Activated T-helper 1 cell treated with anti-CD3 and anti-CD28 coated beads, Interleukin-12 subunit alpha, Interleukin-12 subunit beta, Interleukin-2, Interleukin-4 antibody, amounts not matched to agents 30 ng/mL and 10 ng/mL and 1 ng/mL, durations not matched to agents 14 hours and 24 hours and 36 hours (primary cell): ENCODE results near the gene ACTL6B. TPM values are rescaled to one million over a fixed set of nuclear protein-coding genes. Genes with fewer than 3 reads are reported as not detected.
A peak's percentile ranks its signal among the peaks of the same experiment; 100 is the strongest.

Experiments used
- DNase-seq: peaks from one replicate; pipeline ENCODE4 v3.0.0; 2021; ENCODE audit warnings: low spot score
- H3K27ac Mint-ChIP-seq: one replicate; pipeline ENCODE4 v1.8.0; 2021; ENCODE audit warnings: mild to moderate bottlenecking, mixed read lengths
- H3K27me3 Mint-ChIP-seq: one replicate; pipeline ENCODE4 v1.8.0; 2022; ENCODE audit warnings: mild to moderate bottlenecking, moderate library complexity, mixed read lengths; ENCODE audit not compliant: insufficient read depth
- H3K36me3 Mint-ChIP-seq: one replicate; pipeline ENCODE4 v1.8.0; 2021; ENCODE audit warnings: low read depth, mixed read lengths
- H3K4me1 Mint-ChIP-seq: one replicate; pipeline ENCODE4 v1.8.0; 2021; ENCODE audit warnings: low read depth, mixed read lengths
- H3K4me3 Mint-ChIP-seq: one replicate; pipeline ENCODE4 v1.8.0; 2021; ENCODE audit warnings: mild to moderate bottlenecking, moderate library complexity, mixed read lengths
- H3K9me3 Mint-ChIP-seq: one replicate; pipeline ENCODE4 v1.8.0; 2021; ENCODE audit warnings: mixed read lengths
- intact Hi-C: fragments of 100-400 bp; cut with micrococcal nuclease; formaldehyde crosslinking; loops from one replicate; pipeline ENCODE4 v1.15.1; 2024
- total RNA-seq: library from RNA; stranded (reverse); gene quantifications from 2 replicates; pipeline ENCODE4 v1.2.3, GENCODE V29; 2022

The ACTL6B gene
- total RNA-seq, 1 donor from 2014 or later: not detected

DNA sequence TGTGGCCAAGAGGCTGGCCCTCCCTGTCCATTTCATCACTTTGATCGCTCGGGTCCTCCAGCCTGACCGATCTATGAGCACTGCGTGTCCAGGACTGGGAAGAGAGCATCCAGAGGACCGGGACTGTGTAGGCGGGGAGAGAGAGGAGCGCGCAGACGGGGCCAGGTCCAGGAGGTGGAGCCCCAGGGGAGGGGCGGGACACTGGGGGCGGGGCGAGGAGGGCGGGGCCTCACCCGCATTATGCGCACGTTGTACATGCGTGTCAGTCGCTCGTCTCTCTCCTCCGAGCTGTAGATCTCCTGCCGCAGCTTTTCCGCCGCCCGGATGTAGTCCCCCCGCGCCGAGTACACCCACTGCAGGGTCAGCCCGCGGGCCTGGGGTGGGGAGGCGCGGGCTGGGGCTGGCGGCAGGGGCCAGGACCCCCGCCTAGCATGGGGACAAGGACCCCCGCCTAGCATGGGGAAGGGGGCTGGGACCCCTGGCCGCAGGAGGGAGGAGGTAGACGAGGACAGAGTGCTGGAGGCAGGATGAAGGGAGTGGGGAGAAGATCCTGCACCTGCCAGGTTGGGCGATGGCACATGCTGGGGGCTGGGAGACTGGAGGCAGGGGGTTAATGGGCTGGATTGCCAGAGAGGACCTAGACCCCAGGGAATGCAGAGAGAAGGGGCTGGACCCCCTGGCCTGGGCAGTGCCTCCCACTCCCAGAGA lies 29.6 kb downstream of the ACTL6B start:
- DNase-seq: peak; percentile 79
- H3K36me3 Mint-ChIP-seq: peaks cover 11% of the 10 kb centered on the region
- H3K9me3 Mint-ChIP-seq: no peaks in the 10 kb centered on the region
- peak overlapping the region; percentile 71 for H3K4me3 Mint-ChIP-seq
- peak overlapping the region; percentile 63 for H3K27ac Mint-ChIP-seq
- H3K27me3 Mint-ChIP-seq: no peaks in the 10 kb centered on the region
- peaks cover 45% of the 10 kb centered on the region for H3K4me1 Mint-ChIP-seq
- intact Hi-C loops: loop anchor here (1.0 to 2.0 kb wide), 6 partner anchors 14 to 81 kb away; partner anchors contain the start of genes FBXO24, GNB2, LRCH4 and MOSPD3

DNA sequence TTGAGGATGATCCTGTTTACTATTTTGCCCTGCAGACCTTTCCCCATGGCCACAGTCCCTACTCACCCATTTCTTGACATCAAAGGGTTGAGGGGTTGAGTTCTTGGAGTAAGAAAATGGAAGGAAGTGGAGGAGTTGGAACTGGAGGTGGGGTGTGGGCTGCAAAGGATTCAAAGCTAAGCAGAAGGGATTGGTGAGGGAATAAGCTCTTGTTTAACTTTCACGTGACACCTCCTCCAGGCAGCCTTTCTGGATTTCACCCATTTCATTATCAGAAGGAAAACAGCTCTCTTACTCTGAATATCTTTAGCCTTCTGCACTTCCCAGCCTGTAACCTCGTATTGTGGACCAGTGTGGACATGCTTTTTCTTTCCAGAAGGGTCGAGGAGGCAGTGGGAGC lies 30.2 kb downstream of the ACTL6B start:
- H3K4me1 Mint-ChIP-seq: peaks cover 45% of the 10 kb centered on the region
- intact Hi-C loops: loop anchor here (1.0 to 2.0 kb wide), 6 partner anchors 14 to 81 kb away; partner anchors contain the start of genes FBXO24, GNB2, LRCH4 and MOSPD3
- H3K4me3 Mint-ChIP-seq: peak overlapping the region; percentile 71
- H3K9me3 Mint-ChIP-seq: no peaks in the 10 kb centered on the region
- H3K36me3 Mint-ChIP-seq: peaks cover 13% of the 10 kb centered on the region
- no peak for DNase-seq
- peak overlapping the region; percentile 72 for H3K27ac Mint-ChIP-seq
- H3K27me3 Mint-ChIP-seq: no peaks in the 10 kb centered on the region

DNA sequence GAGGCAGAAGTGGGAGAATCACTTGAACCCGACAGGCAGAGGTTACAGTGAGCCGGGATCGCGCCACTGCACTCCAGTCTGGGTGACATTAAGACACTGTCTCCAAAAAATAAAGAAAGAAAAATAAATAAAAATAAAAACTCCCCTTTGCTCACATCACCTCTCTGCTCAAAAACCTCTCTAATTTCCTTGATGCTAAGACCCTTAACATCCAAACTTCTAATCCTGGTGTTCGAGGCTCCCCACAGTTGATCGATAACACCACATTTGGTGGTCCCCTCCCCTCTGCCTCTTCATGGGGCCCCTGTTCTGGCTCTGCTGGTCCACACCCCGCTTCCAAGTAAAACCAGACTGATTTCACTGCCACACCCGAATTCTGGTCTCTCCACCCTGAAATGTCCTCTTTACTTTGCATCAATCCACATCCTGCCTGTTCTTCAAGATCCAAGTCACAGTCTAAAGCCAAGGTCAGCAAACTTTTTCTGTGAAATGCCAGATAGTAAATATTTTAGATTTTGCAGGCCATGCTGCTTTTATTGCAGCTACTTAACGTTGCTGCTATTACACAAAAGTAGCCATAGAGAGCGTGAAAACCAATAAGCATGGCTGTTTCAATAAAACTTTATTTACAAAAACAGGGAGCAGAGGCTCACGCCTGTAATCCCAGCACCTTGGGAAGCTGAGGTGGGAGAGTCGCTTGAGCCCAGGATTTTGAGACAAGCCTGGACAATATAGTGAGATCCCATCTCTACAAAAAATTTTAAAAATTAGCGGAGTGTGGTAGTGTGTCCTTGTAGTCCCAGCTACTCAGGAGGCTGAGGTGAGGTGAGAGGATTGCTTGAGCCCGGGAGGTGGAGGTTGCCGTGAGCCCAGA lies 32.1 kb downstream of the ACTL6B start:
- peak overlapping the region; percentile 2 for H3K4me3 Mint-ChIP-seq
- no peaks in the 10 kb centered on the region for H3K27me3 Mint-ChIP-seq
- peaks cover 35% of the 10 kb centered on the region for H3K4me1 Mint-ChIP-seq
- H3K9me3 Mint-ChIP-seq: no peaks in the 10 kb centered on the region
- intact Hi-C loops: no loop called here
- H3K36me3 Mint-ChIP-seq: peaks cover 14% of the 10 kb centered on the region
- H3K27ac Mint-ChIP-seq: peak overlapping the region; percentile 48
- DNase-seq: no peak

DNA sequence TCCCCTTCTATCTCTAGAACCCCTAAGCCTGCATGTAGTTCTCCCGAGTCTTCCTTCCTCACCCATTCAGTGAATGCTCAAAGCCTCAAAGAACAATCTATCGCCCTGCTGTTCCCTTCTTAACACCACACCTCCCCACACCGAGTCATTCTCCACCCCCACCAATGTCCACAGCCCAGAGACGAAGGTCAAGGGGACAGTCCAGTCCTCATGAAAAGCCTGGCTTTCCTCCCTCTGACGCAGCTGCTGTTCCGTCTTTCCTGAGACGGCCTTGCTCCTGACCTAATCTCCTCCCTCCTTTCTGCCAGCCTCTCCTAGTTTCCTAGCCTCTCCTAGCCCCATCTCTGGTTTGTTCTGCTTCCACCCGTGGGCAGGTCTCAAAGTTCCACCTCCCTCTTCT lies 34.7 kb downstream of the ACTL6B start:
- H3K36me3 Mint-ChIP-seq: peaks cover 14% of the 10 kb centered on the region
- H3K4me3 Mint-ChIP-seq: no peak overlapping the region
- peaks cover 28% of the 10 kb centered on the region for H3K4me1 Mint-ChIP-seq
- DNase-seq: no peak
- H3K9me3 Mint-ChIP-seq: no peaks in the 10 kb centered on the region
- no peaks in the 10 kb centered on the region for H3K27me3 Mint-ChIP-seq
- no peak overlapping the region for H3K27ac Mint-ChIP-seq
- intact Hi-C loops: no loop called here

DNA sequence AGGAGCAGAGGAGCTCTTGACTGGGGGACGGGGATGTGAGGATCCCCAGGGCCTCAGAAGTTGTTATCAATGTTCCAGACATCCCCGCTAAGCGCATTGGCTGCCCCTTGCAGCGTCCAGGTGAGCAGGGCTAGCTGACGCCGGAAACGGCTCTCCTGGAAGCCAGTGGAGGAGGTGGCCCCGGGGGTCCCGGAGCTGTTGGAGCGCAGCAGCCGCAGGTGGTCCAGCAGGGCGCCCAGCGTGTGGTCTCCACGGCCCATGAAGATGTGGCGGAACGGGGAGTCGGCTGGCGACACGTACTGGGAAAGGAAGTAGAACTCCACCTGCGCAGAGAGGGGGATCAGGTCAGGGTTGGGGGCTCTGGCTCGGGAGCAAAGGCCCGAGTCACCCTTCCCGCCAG lies 35.4 kb downstream of the ACTL6B start:
- no peak overlapping the region for H3K27ac Mint-ChIP-seq
- no peak for DNase-seq
- peaks cover 21% of the 10 kb centered on the region for H3K4me1 Mint-ChIP-seq
- H3K9me3 Mint-ChIP-seq: no peaks in the 10 kb centered on the region
- intact Hi-C loops: no loop called here
- no peaks in the 10 kb centered on the region for H3K27me3 Mint-ChIP-seq
- H3K4me3 Mint-ChIP-seq: no peak overlapping the region
- peaks cover 16% of the 10 kb centered on the region for H3K36me3 Mint-ChIP-seq

DNA sequence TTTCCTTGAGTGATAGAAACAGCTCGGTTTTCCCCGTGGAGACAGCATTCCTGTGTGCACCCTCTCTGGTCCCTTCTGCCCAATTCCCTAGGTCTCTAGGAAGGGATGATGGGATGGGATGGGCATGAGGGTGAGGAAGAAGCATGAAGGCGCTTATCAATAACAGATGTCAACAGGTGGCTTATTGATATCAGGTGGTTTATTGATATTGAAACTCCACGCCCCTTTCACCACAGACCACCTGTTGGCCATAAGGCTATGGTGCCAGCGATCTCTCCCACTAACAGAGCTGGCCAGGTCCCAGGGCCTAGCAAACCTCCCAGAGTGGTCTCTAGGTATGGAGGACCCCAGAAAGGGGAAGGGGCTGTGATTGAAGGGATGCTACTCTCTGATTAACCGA lies 36.0 kb downstream of the ACTL6B start:
- Mint-ChIP-seq H3K27me3 (no peaks in the 10 kb centered on the region), H3K4me1 (peaks cover 16% of the 10 kb centered on the region), H3K36me3 (peaks cover 16% of the 10 kb centered on the region), H3K4me3 (no peak overlapping the region), H3K9me3 (no peaks in the 10 kb centered on the region), H3K27ac (no peak overlapping the region)
- intact Hi-C loops: no loop called here
- no peak for DNase-seq

DNA sequence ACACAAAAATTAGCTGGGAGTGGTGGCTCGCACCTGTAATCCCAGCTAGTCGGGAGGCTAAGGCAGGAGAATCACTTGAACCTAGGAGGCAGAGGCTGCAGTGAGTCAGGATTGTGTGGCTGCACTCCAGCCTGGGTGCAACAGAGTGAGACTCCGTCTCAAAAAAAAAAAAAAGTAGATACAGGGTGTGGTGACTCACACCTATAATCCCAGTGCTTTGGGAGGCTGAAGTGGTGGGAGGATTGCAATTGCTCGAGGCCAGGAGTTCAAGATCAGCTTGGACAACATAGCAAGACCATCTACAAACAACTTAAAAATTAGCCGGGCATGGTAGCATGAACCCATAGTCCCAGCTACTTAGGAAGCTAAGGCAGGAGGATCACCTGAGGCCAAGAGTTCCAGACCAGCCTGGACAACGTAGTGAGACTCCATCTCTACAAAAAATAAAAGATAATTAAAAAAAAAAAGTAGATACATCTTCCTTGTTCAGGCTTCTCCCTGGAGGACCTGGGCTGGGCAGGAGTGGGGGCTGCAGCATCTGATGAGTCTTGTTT lies 41.9 kb downstream of the ACTL6B start:
- H3K4me1 Mint-ChIP-seq: peaks cover 22% of the 10 kb centered on the region
- peaks cover 9% of the 10 kb centered on the region for H3K36me3 Mint-ChIP-seq
- intact Hi-C loops: no loop called here
- no peak overlapping the region for H3K4me3 Mint-ChIP-seq
- no peaks in the 10 kb centered on the region for H3K9me3 Mint-ChIP-seq
- DNase-seq: no peak
- peaks cover 6% of the 10 kb centered on the region for H3K27me3 Mint-ChIP-seq
- no peak overlapping the region for H3K27ac Mint-ChIP-seq

DNA sequence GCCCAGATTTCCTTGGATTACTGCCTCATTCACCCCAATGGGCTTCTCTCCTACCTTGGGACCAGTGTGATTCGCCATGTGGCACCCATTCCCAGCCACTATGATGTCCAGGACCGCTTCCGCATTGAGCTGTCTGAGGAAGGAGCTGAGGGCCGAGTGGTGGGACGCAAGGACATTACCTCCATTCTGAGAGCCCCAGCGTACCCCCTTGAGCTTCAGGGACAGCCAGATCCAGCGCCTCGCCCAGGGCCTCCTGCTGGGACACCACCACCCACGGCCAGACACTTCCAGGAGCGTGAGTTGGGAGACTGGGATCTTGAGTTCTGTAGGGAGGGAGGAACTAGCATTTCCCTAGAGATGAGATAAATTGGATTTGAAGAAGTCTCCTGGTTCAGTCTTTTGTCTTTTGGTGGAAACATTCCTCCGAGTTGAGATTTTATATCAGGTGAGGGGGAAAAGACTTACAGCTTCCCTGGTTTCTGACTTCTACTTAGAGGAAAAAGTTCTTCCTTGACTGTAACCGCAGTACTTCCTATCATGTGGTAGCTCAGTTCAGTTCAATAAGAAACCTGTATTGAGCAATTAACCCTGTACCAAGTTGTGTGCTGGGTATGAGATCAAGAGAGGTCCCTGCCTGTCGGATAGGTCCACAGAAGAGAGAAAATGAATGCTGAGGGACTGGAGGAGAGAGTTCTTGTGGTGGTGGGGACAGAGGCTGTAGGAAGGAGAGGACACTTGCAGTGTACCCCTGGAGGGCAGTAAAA lies 42.7 kb downstream of the ACTL6B start:
- no peak for DNase-seq
- Mint-ChIP-seq H3K36me3 (peaks cover 9% of the 10 kb centered on the region), H3K4me1 (peaks cover 22% of the 10 kb centered on the region), H3K4me3 (peak overlapping the region; percentile 85), H3K9me3 (no peaks in the 10 kb centered on the region), H3K27ac (no peak overlapping the region), H3K27me3 (peaks cover 7% of the 10 kb centered on the region)
- intact Hi-C loops: loop anchor here (2.0 kb wide), 2 partner anchors 69 to 185 kb away; partner anchors contain the start of genes MEPCE and ZCWPW1

DNA sequence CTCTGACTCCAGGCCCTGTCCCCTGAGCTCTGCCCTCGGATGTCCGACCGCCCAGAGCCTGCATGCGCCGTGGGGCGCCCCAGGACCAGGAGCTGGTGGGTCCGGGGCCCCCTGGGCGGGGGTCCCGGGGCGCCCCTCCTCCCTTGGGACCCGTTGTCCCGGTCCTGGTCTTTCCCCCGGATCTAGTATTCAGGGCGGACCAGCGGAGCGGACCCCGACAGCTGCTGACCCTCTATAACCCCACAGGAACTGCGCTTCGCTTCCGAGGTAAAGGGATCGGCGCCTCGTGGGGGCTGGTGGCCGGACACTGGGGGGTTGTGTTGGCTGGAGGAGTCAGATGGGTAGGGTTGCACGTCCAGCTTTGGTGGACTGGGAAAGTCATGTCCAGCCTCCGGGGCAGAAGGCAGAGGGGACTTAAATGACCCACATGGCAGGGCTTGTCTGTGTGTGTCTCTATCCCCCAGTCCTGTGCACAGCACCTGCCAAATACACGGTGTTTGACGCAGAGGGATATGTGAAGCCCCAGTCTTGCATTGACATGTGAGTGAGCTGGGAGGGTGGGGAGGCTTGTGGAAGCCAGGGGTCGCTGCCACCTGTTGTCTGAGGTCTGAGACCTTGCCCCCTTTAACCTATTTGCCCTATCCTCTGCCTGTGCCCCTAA lies 43.4 kb downstream of the ACTL6B start:
- Mint-ChIP-seq H3K4me1 (peaks cover 22% of the 10 kb centered on the region), H3K36me3 (peaks cover 9% of the 10 kb centered on the region), H3K9me3 (no peaks in the 10 kb centered on the region), H3K4me3 (peak overlapping the region; percentile 85), H3K27me3 (peaks cover 7% of the 10 kb centered on the region), H3K27ac (no peak overlapping the region)
- intact Hi-C loops: loop anchor here (1.0 to 2.0 kb wide), 11 partner anchors 9 to 239 kb away; partner anchors contain the start of genes FBXO24, GNB2, LRCH4 and MEPCE
- no peak for DNase-seq

DNA sequence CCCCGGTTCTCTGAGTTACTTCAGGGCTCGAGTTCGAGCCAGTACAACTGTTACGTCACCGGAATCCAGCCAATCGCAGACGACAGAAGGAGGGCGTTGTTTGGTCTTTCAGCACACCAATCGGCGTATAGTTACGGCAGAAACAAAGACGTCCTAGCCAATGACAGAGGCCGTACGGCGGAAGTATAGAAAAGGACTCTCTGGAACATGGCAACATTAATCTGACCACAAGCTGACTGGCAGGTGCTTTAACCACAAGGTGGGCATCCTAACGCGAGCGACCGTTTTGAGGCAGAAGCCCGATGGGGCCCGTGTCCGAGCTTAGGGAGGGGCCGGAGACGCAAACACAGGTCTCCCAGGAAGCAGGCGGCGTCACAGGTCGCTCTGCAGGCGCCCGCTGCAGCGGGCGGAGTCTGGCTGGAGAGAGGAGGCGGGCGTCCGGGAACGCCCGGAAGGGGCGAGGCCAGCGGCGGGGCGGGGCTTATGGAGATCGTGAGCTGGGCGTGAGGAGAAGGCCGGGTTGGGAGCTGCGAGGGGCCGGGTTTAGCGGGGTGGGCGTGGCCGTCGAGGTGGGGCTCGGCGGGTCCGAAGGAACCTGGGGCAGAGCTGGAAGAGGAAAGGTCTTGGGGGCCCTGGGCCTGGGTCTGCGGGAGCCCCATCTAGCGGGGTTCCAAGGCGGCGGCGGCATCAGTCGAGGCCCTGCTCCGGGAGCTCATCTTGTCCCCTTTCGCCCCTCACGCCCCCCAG lies 44.1 kb downstream of the ACTL6B start, which contains the start of gene MOSPD3:
MOSPD3 (plus strand) TSS at position 558 of the 747 bp plus-strand sequence. CDS start 252 bp downstream, outside the sequence.
- intact Hi-C loops: loop anchor here (1.0 to 2.0 kb wide), 11 partner anchors 8 to 240 kb away; partner anchors contain the start of genes FBXO24, GNB2, LRCH4 and MEPCE
- H3K9me3 Mint-ChIP-seq: no peaks in the 10 kb centered on the region
- H3K27me3 Mint-ChIP-seq: peaks cover 8% of the 10 kb centered on the region
- H3K4me1 Mint-ChIP-seq: peaks cover 22% of the 10 kb centered on the region
- peak; percentile 97 for DNase-seq
- H3K27ac Mint-ChIP-seq: peak within 1 kb of the TSS; percentile 100
- peak within 1 kb of the TSS; percentile 98 for H3K4me3 Mint-ChIP-seq
- peaks cover 9% of the 10 kb centered on the region for H3K36me3 Mint-ChIP-seq

DNA sequence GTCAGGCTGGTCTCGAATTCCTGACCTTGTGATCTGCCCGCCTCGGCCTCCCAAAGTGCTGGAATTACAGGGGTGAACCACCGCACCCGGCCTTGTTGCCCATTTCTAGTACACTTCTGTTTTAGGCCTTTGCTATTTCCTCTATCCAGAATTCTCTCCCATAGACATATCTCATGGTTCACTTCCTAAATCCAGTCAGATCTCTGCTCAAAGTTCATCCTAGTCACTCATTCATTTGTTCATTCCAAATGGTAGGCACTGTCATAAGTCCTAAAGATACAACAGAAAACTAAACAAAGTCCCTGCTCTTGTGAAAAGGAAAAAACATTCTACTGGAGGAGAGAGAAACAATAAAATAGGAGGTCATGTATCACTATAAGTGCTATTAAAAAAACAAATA lies 46.3 kb downstream of the ACTL6B start:
- H3K27me3 Mint-ChIP-seq: peaks cover 19% of the 10 kb centered on the region
- intact Hi-C loops: no loop called here
- no peak overlapping the region for H3K27ac Mint-ChIP-seq

More for the DNA sequence above, 46.3 kb downstream of the ACTL6B start:
- peaks cover 30% of the 10 kb centered on the region for H3K4me1 Mint-ChIP-seq
- H3K9me3 Mint-ChIP-seq: no peaks in the 10 kb centered on the region
- H3K36me3 Mint-ChIP-seq: peaks cover 3% of the 10 kb centered on the region
- DNase-seq: no peak
- H3K4me3 Mint-ChIP-seq: no peak overlapping the region
